Ectodermal cell (in vitro differentiated cells): ENCODE measurements around the gene ZRANB3.
"Not testable (repeated sequence)": the region's sequence is repeated elsewhere in the genome, so short reads cannot be mapped to it uniquely, and the experiment has no call there.

Source experiments
- H3K27ac ChIP-seq: 2 replicates; pipeline ENCODE4 v1.7.0; 2013; ENCODE audit warnings: mild to moderate bottlenecking, low read depth, low read length; ENCODE audit not compliant: insufficient read depth, poor library complexity, severe bottlenecking
- H3K27me3 ChIP-seq: 2 replicates; pipeline ENCODE4 v1.7.0; 2013; ENCODE audit warnings: mild to moderate bottlenecking, low read length; ENCODE audit not compliant: insufficient read depth, control insufficient read depth, poor library complexity, severe bottlenecking
- H3K36me3 ChIP-seq: one replicate; pipeline ENCODE4 v1.7.0; 2013; ENCODE audit warnings: low read length; ENCODE audit not compliant: control insufficient read depth, insufficient read depth
- H3K4me1 ChIP-seq: one replicate; pipeline ENCODE4 v1.7.0; 2013; ENCODE audit warnings: low read length; ENCODE audit not compliant: control insufficient read depth, insufficient read depth
- H3K4me3 ChIP-seq: 2 replicates; pipeline ENCODE4 v1.7.0; 2013; ENCODE audit warnings: low read depth, low read length, control low read depth; ENCODE audit not compliant: insufficient read depth
- H3K9me3 ChIP-seq: 2 replicates; pipeline ENCODE4 v1.7.0; 2013; ENCODE audit warnings: mild to moderate bottlenecking, low read length, moderate library complexity; ENCODE audit not compliant: control insufficient read depth
- WGBS, 2 experiments: methylation state at CpG; one replicate each; pipeline ENCODE4 v1.1.7; 2013; ENCODE audit warnings: missing lambda C conversion rate in 2 of 2; 5-methylcytosine and 5-hydroxymethylcytosine counted together

The ZRANB3 gene

GRCh38 chr2:135546436-135546835 is 15.4 kb upstream of the ZRANB3 start:
- no peak overlapping the region for H3K4me3 ChIP-seq
- H3K27me3 ChIP-seq: no peaks in the 10 kb centered on the region
- WGBS, 2 experiments: 92 to 95% methylated on average over 3 of the region's 3 CpGs
- H3K36me3 ChIP-seq: no peaks in the 10 kb centered on the region
- H3K27ac ChIP-seq: no peak overlapping the region
- H3K4me1 ChIP-seq: no peaks in the 10 kb centered on the region
- no peaks in the 10 kb centered on the region for H3K9me3 ChIP-seq

GRCh38 chr2:135533545-135533944 is 2.5 kb upstream of the ZRANB3 start:
- H3K27me3 ChIP-seq, H3K36me3 ChIP-seq, H3K27ac ChIP-seq, H3K4me1 ChIP-seq, H3K4me3 ChIP-seq, H3K9me3 ChIP-seq: not testable (repeated sequence)
- 95 to 96% methylated on average over 15 of the region's 15 CpGs for WGBS, 2 experiments

DNA sequence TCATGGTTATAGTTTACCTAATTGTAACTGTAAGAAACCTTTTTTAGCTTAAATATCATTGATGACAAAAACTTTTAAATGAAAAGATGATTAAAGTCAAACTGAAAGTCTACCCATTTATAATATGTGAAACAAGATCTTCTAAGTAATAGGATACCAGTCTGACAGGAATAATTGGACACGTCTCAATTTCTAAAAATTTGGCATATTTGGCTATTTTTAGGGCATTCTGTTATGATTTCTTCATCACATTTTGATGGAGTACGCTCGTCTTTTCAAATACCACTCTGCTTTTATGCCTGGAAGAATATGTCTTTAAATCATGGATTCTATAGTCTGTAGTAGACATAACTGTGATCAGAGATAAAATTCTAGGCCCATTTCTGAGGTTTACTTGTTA is 1.6 kb upstream of the ZRANB3 start:
- Histone ChIP-seq H3K4me1 (peaks cover 6% of the 10 kb centered on the region), H3K27ac (no peak overlapping the region), H3K36me3 (peaks cover 8% of the 10 kb centered on the region), H3K4me3 (peak overlapping the region; percentile 97), H3K9me3 (no peaks in the 10 kb centered on the region), H3K27me3 (no peaks in the 10 kb centered on the region)
- WGBS, 2 experiments: 76 to 79% methylated on average over 3 of the region's 3 CpGs

DNA sequence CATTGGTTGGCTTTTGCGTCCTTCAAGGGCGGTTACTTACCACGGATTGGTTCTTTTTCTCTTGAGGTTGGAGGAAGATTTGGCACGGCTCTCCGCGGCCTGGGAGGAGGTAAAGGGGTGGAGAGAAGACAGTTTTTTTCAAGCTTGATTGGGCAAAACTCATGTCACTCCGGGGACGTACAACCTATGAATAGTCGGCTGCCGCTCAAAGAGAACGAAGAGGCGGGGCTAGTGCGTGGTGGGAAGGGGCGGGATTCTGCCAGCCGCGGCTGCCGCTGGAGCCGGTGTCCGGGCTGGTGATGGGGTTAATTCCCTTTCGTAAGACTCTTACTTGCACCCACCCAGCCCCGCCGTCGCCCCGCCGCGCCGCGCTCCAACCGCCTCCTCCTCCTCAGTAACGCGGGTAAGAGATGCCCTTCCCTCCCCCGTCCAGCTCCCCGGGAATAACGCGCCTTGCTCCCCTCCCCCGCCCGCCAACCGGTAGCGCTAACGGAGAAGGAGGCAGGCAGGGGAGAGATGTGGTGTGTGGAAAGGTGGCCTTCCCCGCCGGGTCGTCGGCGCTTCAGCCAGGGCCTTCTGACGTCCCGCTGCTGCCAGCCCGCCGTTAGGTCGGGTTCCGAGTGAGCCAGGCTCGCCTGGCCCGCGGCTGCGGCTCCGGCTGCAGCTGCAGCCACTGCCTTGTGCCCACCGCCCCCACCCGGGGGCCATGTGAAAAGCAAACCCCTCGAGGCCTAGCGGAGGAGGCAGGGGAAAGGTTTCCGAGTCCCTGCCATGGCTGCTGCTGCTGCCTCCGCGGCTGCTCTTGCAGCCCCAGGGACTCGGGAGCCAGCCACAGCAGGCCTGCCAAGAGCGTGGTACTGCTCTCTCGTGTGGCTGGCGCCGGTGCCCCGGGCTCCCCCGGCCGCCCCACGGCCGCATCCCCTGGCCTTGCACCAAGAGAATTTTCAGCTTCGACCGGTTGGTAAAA is 496 bp upstream of the ZRANB3 start, which contains the start of gene R3HDM1:
TSS of gene R3HDM1 (plus strand) at position 254 of the 967 bp plus-strand sequence. CDS start 73,362 bp downstream, outside the sequence.
- 0% methylated on average over 68 to 75 of the region's 75 CpGs for WGBS, 2 experiments
- Histone ChIP-seq H3K4me1 (peaks cover 6% of the 10 kb centered on the region), H3K9me3 (no peaks in the 10 kb centered on the region), H3K27me3 (no peaks in the 10 kb centered on the region), H3K4me3 (peak within 1 kb of the TSS; percentile 97), H3K36me3 (peaks cover 6% of the 10 kb centered on the region), H3K27ac (peak within 1 kb of the TSS; percentile 95)

GRCh38 chr2:135528006-135528405 is 3.0 kb downstream of the ZRANB3 start:
- Histone ChIP-seq H3K36me3 (no peaks in the 10 kb centered on the region), H3K4me3 (no peak overlapping the region), H3K27me3 (no peaks in the 10 kb centered on the region), H3K27ac (no peak overlapping the region), H3K4me1 (peaks cover 5% of the 10 kb centered on the region), H3K9me3 (no peaks in the 10 kb centered on the region)
- 87 to 92% methylated on average over 3 of the region's 3 CpGs for WGBS, 2 experiments

- H3K4me1 ChIP-seq: no peaks in the 10 kb centered on the region
- no peak overlapping the region for H3K4me3 ChIP-seq
- H3K9me3 ChIP-seq: no peaks in the 10 kb centered on the region
- no peaks in the 10 kb centered on the region for H3K27me3 ChIP-seq
- H3K36me3 ChIP-seq: peaks cover 8% of the 10 kb centered on the region
- H3K27ac ChIP-seq: no peak overlapping the region
- WGBS, 2 experiments: 89 to 92% methylated on average over 1 of the region's 1 CpG
These were observed 5.2 kb downstream of the ZRANB3 start for GRCh38 chr2:135525786-135526185.

GRCh38 chr2:135512099-135512498 is 18.9 kb downstream of the ZRANB3 start:
- WGBS, 2 experiments: 100% methylated on average over 1 of the region's 2 CpGs

GRCh38 chr2:135510577-135510976 is 20.4 kb downstream of the ZRANB3 start:
- Histone ChIP-seq H3K36me3 (peaks cover 12% of the 10 kb centered on the region), H3K9me3 (no peaks in the 10 kb centered on the region), H3K27me3 (no peaks in the 10 kb centered on the region), H3K4me1 (no peaks in the 10 kb centered on the region), H3K27ac (no peak overlapping the region), H3K4me3 (no peak overlapping the region)
- WGBS, 2 experiments: 92 to 95% methylated on average over 5 of the region's 5 CpGs

More at GRCh38 chr2:135512099-135512498, 18.9 kb downstream of the ZRANB3 start:
- Histone ChIP-seq H3K4me3 (no peak overlapping the region), H3K36me3 (peaks cover 15% of the 10 kb centered on the region), H3K27me3 (no peaks in the 10 kb centered on the region), H3K4me1 (no peaks in the 10 kb centered on the region), H3K9me3 (peaks cover 3% of the 10 kb centered on the region), H3K27ac (no peak overlapping the region)

DNA sequence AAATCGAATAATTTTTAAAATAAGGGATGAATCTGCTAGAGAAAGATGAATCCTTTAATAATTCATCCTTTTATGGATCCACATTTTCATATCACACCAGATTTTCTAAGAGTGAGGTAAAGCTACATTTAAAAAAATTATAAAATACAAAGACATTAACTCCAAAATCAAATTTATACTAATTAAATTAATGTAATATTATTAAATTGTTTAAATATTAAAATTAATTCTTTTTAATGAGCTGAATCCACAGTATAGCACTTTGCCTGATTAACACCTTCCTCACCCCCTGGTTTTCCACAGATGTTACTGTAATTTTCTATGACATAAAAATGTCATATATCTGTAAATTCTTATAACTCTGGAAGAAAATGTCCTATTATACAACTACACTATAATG is 26.2 kb downstream of the ZRANB3 start:
- no peak overlapping the region for H3K4me3 ChIP-seq
- H3K27ac ChIP-seq: no peak overlapping the region
- H3K4me1 ChIP-seq: no peaks in the 10 kb centered on the region
- H3K36me3 ChIP-seq: peaks cover 11% of the 10 kb centered on the region
- WGBS, 2 experiments: no CpG with 5 or more reads among the region's 1 CpG
- no peaks in the 10 kb centered on the region for H3K9me3 ChIP-seq
- H3K27me3 ChIP-seq: no peaks in the 10 kb centered on the region

DNA sequence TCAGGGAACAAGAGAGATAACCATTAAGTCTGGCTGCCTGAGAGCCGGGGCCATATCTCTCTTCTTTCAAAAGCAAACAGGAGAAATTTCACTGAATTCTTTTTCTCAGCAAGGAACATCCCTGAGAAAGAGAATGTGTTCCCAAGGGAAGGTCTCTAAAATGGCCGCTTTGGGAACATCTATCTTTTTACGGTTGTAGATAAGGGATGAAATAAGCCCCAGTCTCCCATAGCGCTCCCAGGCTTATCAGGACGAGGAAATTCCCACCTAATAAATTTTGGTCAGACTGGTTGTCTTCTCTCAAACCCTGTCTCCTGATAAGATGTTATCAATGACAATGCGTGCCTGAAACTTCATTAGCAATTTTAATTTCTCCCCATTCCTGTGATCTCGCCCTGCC is 32.4 kb downstream of the ZRANB3 start:
- peaks cover 16% of the 10 kb centered on the region for H3K36me3 ChIP-seq
- not testable (repeated sequence) for H3K27ac ChIP-seq, H3K27me3 ChIP-seq, H3K4me3 ChIP-seq, H3K9me3 ChIP-seq, H3K4me1 ChIP-seq
- 94% methylated on average over 7 of the region's 7 CpGs for WGBS, 2 experiments
